CD4-positive, alpha-beta T cell treated with Interleukin-17A for 1 hour (primary cell): ENCODE measurements around the gene FRK.
A peak's percentile ranks its signal among the peaks of the same experiment; 100 is the strongest.

Experiments
- DNase-seq: peaks from one replicate; pipeline ENCODE4 v3.0.0-alpha.2; 2020

Gene FRK

DNA sequence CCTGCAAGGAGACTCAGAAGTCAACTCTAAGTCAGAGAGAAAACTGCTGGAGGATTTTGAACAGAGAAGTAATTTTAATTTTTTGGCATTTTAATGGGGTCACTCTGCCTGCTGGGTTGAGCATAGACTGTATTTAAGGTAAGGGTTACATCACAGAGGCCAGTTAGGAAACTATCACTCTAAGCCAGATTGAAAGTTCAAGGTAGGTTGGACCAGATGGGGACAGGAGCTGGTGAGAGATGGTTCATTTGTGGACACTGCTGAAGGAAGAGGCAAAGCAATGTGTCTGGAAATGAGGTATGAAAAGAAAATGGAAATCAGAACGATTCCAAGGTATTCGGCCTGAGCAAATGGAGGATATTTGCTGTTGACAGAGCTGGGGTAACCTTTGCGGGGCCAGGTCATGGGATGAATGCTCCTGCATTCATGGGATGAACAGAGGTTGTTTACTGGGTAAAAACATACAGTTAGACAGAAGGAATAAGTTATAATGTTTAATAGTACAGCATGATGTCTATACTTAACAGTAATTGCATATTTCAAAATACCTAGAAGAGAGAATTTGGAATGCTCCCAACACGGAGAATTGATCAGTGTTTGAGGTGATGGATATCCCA is 26.9 kb downstream of the FRK start:
- no peak for DNase-seq

DNA sequence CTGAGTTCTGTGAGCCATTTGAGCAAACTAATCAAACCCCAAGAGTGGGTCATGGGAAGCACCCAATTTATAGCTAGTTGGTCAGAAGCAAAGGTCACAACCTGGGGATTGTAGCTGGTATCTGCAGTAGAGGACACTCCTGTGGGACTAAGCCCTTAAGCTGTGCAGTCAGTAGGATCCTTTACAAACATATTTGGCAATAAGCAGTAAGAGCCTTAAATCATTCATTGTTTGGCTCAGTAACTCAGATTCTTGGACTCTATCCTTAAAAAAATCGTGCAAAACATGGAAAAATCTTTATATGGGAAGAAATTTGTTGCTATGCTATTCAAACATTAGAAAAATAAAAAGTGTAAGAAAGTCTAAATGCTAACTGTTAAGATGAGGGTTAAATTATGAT is 29.9 kb downstream of the FRK start:
- no peak for DNase-seq

DNA sequence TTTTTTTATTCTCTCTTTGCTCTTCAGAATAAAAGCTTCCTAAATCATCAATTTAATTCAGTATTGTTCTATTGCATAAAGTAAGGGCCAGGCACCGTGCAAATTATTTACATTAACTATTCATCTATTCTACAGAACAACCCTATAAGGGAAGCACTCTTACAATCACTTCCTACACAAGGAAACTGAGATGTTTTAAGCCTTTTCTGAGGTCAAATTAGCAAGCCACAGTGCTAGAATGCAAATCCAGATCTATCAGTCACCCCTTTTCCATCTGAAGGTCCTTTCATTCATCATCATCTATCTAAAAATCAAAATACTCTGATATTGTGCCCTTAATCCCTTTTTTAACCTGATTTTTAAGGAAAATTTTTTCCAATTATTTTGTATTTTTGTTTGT is 31.2 kb downstream of the FRK start:
- no peak for DNase-seq

GRCh38 chr6:116028233-116028632 is 32.5 kb downstream of the FRK start:
- DNase-seq: no peak

- no peak for DNase-seq
Observed at GRCh38 chr6:116027801-116028200, 32.9 kb downstream of the FRK start.

GRCh38 chr6:116025405-116025804 is 35.3 kb downstream of the FRK start:
- DNase-seq: no peak

DNA sequence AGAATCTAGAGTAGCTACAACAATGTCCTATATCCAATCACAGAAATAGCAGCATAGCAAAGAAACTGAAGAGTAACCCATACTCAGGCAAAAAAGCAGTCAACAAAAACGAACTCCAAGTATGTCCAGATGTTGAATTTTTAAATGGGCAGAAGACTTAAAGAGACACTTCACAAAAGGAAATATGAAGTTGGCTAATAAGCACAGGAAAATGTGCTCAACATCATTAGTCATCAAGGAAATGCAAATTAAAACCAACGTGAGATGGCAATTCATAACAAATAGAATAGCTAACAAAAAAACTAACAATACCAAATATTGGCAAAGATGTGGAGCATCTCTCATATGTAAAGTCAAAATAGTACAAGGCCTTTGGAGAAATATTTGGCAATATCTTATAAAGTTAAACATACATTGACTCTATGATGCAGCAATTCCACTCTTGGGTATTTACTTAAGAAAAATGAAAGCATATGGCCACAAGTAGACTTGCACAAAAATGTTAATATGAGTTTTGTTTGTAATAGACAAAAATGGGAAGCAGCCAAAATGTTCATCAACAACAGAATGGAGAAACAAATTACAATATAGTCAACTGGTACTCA is 37.7 kb downstream of the FRK start:
- DNase-seq: no peak

GRCh38 chr6:116020738-116021137 is 40.0 kb downstream of the FRK start:
- no peak for DNase-seq

GRCh38 chr6:116019428-116019827 is 41.3 kb downstream of the FRK start:
- no peak for DNase-seq

- DNase-seq: no peak
Observed at GRCh38 chr6:116018976-116019375, 41.7 kb downstream of the FRK start.

- no peak for DNase-seq
Observed at GRCh38 chr6:116017546-116018295, 43.0 kb downstream of the FRK start.

DNA sequence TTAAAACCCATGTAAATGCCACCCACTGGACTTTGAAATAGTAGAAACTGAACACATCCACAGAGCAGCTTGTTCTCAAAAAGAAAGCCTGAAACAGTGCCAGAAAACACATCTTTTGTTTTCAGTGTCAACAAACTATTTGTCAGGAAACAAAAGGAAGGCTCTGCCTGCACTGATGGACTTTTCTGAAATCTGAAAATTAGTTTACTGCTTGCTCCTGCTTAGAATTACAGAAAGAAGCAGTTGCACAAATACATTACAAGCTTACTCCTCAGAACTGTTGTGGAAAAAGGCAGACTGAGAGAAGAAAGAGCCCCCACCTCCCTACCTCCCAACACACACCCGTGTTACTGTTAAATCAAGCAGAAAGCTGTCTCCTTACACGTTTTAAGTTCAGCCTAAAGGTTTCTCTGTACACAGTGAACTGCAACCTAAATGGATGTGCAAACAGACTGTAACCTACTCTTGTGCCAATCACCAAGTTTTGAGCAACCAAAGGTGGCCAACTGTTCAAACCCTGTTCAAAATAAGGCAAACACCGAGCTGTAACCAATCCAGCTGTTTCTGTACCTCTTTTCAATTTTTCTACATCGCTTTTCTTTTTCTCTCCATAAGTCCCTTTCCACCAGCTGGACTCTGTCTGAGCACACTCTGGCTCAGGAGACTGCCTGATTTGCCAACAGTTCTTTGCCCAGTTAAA is 43.7 kb downstream of the FRK start:
- DNase-seq: no peak

GRCh38 chr6:116015983-116016382 is 44.7 kb downstream of the FRK start:
- DNase-seq: no peak

DNA sequence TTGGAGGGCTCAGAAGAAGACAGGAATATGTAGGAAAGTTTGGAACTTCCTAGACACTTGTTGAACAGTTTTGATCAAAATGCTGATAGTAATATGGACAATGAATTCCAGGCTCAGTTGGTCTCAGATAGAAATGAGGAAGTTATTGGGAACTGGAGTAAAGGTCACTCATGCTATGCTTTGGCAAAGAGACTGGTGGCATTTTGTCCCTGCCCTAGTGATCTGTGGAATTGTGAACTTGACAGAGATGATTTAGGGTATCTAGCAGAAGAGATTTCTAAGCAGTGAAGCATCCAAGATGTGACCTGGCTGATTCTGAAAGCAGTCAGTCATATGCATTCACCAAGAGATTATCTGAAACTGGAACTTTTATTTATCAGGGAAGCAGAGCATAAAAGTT is 45.1 kb downstream of the FRK start:
- no peak for DNase-seq

GRCh38 chr6:116012951-116013350 is 47.7 kb downstream of the FRK start:
- no peak for DNase-seq

GRCh38 chr6:116012471-116012949 is 48.2 kb downstream of the FRK start:
- no peak for DNase-seq

- no peak for DNase-seq
Observed at GRCh38 chr6:116011520-116011919, 49.2 kb downstream of the FRK start.

- DNase-seq: peak; percentile 54
Observed at GRCh38 chr6:116010790-116011401, 49.8 kb downstream of the FRK start.

GRCh38 chr6:116010386-116010785 is 50.3 kb downstream of the FRK start:
- DNase-seq: no peak

DNA sequence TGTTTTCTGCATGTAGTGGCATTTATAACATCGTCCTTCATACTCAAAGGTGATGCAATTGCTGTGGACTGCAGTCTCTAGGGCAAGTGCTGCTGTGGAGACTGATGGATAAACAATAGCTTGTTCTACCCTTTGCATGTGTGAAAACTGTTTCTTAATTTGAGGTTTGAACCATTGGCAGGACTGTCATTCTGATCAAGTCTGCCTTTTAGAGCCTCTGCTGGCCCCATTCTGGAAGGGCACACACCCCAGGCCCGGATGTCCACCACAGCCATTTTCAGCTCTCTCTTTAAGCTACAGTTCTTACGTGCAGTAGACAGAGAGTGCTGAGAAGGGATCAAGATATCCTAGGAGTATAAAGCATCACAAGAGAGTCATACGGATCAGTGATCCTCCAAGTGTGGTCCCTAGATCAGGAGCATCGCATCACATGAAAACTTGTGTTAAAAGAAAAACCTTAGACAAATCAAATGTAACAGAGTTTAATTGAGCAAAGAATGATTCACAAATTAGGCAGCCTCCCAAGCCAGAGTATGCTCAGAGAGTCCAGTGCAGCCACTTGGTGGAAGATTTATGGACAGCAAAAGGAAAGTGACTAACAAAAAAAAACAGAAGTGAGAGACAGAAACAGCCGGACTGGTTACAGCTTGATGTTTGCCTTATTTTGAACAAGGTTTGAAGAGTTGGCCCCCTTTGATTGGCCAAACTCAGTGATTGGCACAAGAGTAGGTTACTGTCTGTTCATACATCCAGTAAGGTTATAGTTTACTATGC is 52.0 kb downstream of the FRK start:
- no peak for DNase-seq

- no peak for DNase-seq
Observed at GRCh38 chr6:116004841-116005815, 55.6 kb downstream of the FRK start.
